OCI-LY1 (cell line): Measurements from ENCODE around the gene HDAC9.

Experiments
- H2AFZ ChIP-seq: fragments of 200-600 bp; sonication (generic), shearing (Covaris generic); 2 replicates; pipeline ENCODE4 v1.6.0; 2014; ENCODE audit warnings: antibody characterized with exemption, mild to moderate bottlenecking, low read length
- H3F3A ChIP-seq: fragments of 200-600 bp; sonication (generic), shearing (Covaris generic); 2 replicates; pipeline ENCODE4 v1.6.0; 2014; ENCODE audit warnings: mild to moderate bottlenecking, antibody characterized with exemption, low read length, moderate library complexity; ENCODE audit not compliant: insufficient read depth
- H3K27ac ChIP-seq: fragments of 200-600 bp; sonication (generic); 2 replicates; pipeline ENCODE4 v1.5.1; 2014; ENCODE audit warnings: low read length, mixed run types, mild to moderate bottlenecking, low read depth; ENCODE audit not compliant: poor library complexity, severe bottlenecking
- H3K27me3 ChIP-seq: fragments of 200-600 bp; sonication (generic); 2 replicates; pipeline ENCODE4 v1.6.0; 2014; ENCODE audit warnings: antibody characterized with exemption, mild to moderate bottlenecking, low read length, moderate library complexity; ENCODE audit not compliant: insufficient read depth
- H3K36me3 ChIP-seq: fragments of 200-600 bp; sonication (generic); 2 replicates; pipeline ENCODE4 v1.6.1; 2014; ENCODE audit warnings: mild to moderate bottlenecking, antibody characterized with exemption, low read length, moderate library complexity, mixed read lengths; ENCODE audit not compliant: insufficient read depth
- H3K4me1 ChIP-seq: fragments of 200-600 bp; sonication (generic); 2 replicates; pipeline ENCODE4 v1.5.1; 2014; ENCODE audit warnings: mild to moderate bottlenecking, low read length, moderate library complexity; ENCODE audit not compliant: insufficient read depth, severe bottlenecking
- H3K4me2 ChIP-seq: fragments of 200-600 bp; sonication (generic), shearing (Covaris generic); 2 replicates; pipeline ENCODE4 v1.6.1; 2014; ENCODE audit warnings: low read length
- H3K4me3 ChIP-seq: fragments of 200-600 bp; sonication (generic); 2 replicates; pipeline ENCODE4 v1.5.1; 2014; ENCODE audit warnings: low read length, low read depth, mild to moderate bottlenecking, mixed read lengths; ENCODE audit not compliant: poor library complexity, severe bottlenecking
- H3K79me2 ChIP-seq: fragments of 200-600 bp; shearing (Covaris generic); 2 replicates; pipeline ENCODE4 v1.6.1; 2016; ENCODE audit warnings: mixed run types, low read length, mixed read lengths; ENCODE audit not compliant: insufficient read depth
- H3K9ac ChIP-seq: fragments of 200-600 bp; sonication (generic), shearing (Covaris generic); 2 replicates; pipeline ENCODE4 v1.6.1; 2014; ENCODE audit warnings: mild to moderate bottlenecking, low read length, mixed read lengths
- H3K9me2 ChIP-seq: fragments of 200-600 bp; sonication (generic), shearing (Covaris generic); 2 replicates; pipeline ENCODE4 v1.6.1; 2014; ENCODE audit warnings: low read depth, mild to moderate bottlenecking, low read length, mixed read lengths
- H3K9me3 ChIP-seq: fragments of 200-600 bp; shearing (Covaris generic); 2 replicates; pipeline ENCODE4 v1.6.1; 2014; ENCODE audit warnings: low read length, mixed read lengths
- H4K20me1 ChIP-seq: fragments of 200-600 bp; sonication (generic), shearing (Covaris generic); 2 replicates; pipeline ENCODE4 v1.6.0; 2016; ENCODE audit warnings: mild to moderate bottlenecking, low read length; ENCODE audit not compliant: insufficient read depth
- CTCF ChIP-seq: fragments of 200-600 bp; sonication (generic), shearing (Covaris generic); IDR thresholded peaks from 2 replicates; pipeline ENCODE4 v1.5.1; 2017; ENCODE audit warnings: mild to moderate bottlenecking, antibody characterized with exemption, low read length, moderate library complexity, mixed read lengths
- EZH2 ChIP-seq: fragments of 200-600 bp; sonication (generic), shearing (Covaris generic); IDR thresholded peaks from 2 replicates; pipeline ENCODE4 v1.8.0; 2017; ENCODE audit warnings: borderline replicate concordance, mixed run types, mild to moderate bottlenecking, antibody characterized with exemption, low read length, moderate library complexity, mixed read lengths

The HDAC9 gene

GRCh38 chr7:18834577-18834976 lies 339.0 kb downstream of the HDAC9 start:
- Histone ChIP-seq H3K4me3 (no peak overlapping the region), H3K9me2 (no peaks in the 10 kb centered on the region), H3F3A (no peaks in the 10 kb centered on the region), H3K27me3 (no peaks in the 10 kb centered on the region), H3K4me1 (no peaks in the 10 kb centered on the region), H3K4me2 (no peak overlapping the region), H3K79me2 (no peaks in the 10 kb centered on the region), H3K9ac (no peak overlapping the region), H2AFZ (no peak overlapping the region), H3K9me3 (no peaks in the 10 kb centered on the region), H3K27ac (no peak overlapping the region), H4K20me1 (no peaks in the 10 kb centered on the region), H3K36me3 (no peaks in the 10 kb centered on the region)
- TF ChIP-seq CTCF (no peak), EZH2 (no peak)

GRCh38 chr7:18835001-18835690 lies 339.6 kb downstream of the HDAC9 start:
- no peaks in the 10 kb centered on the region for H3K9me3 ChIP-seq
- H2AFZ ChIP-seq, result no peak overlapping the region
- H3F3A ChIP-seq, result no peaks in the 10 kb centered on the region
- no peaks in the 10 kb centered on the region for H3K9me2 ChIP-seq
- no peaks in the 10 kb centered on the region for H3K36me3 ChIP-seq
- no peaks in the 10 kb centered on the region for H3K4me1 ChIP-seq
- H3K4me2 ChIP-seq, result no peak overlapping the region
- no peak overlapping the region for H3K27ac ChIP-seq
- no peak for TF ChIP-seq EZH2
- no peak for TF ChIP-seq CTCF
- no peaks in the 10 kb centered on the region for H3K79me2 ChIP-seq
- H4K20me1 ChIP-seq, result no peaks in the 10 kb centered on the region
- H3K9ac ChIP-seq, result no peak overlapping the region
- no peaks in the 10 kb centered on the region for H3K27me3 ChIP-seq
- no peak overlapping the region for H3K4me3 ChIP-seq

GRCh38 chr7:18843979-18844378 lies 348.4 kb downstream of the HDAC9 start:
- H3K27me3 ChIP-seq, result no peaks in the 10 kb centered on the region
- no peaks in the 10 kb centered on the region for H3K9me3 ChIP-seq
- no peak for TF ChIP-seq CTCF
- TF ChIP-seq EZH2, result no peak
- H3K9ac ChIP-seq, result no peak overlapping the region
- no peaks in the 10 kb centered on the region for H3K36me3 ChIP-seq
- H3K27ac ChIP-seq, result no peak overlapping the region
- no peaks in the 10 kb centered on the region for H3K9me2 ChIP-seq
- H3K4me1 ChIP-seq, result no peaks in the 10 kb centered on the region
- H3K79me2 ChIP-seq, result no peaks in the 10 kb centered on the region
- H3K4me3 ChIP-seq, result no peak overlapping the region
- H3F3A ChIP-seq, result no peaks in the 10 kb centered on the region
- no peaks in the 10 kb centered on the region for H4K20me1 ChIP-seq
- H2AFZ ChIP-seq, result no peak overlapping the region
- H3K4me2 ChIP-seq, result no peak overlapping the region
